HepG2 (cell line): Measurements from ENCODE around the gene ATP1A2. TPM values are rescaled to one million over a fixed set of nuclear protein-coding genes. Genes with fewer than 3 reads are reported as not detected.
A peak's percentile ranks its signal among the peaks of the same experiment; 100 is the strongest.

ENCODE experiments used
- KAT7 ChIP-seq: IDR thresholded peaks from 2 replicates; pipeline ENCODE4 v1.6.1; 2018; ENCODE audit warnings: borderline replicate concordance, missing compliant biosample characterization
- SRF ChIP-seq: IDR thresholded peaks from 2 replicates; pipeline ENCODE4 v1.6.1; 2011; ENCODE audit warnings: mild to moderate bottlenecking, low read depth, low read length, moderate library complexity
- ZSCAN22 ChIP-seq: sonication (generic); formaldehyde crosslinking; IDR thresholded peaks from 2 replicates; pipeline ENCODE4 v1.4.0; 2020; ENCODE audit warnings: mild to moderate bottlenecking, missing genetic modification reagents
- polyA plus RNA-seq, 8 experiments: library from polyadenylated mRNA; depleted of rRNA in 3 of 8; stranded (reverse) in 7 of 8; unstranded in 1 of 8; fragments of >200 nt; fragmentation: Illumina TruSeq in 4 of 8; extraction: Trizol in 4 of 8; gene quantifications; 2 replicates each; pipeline versions ENCODE4 v1.2.1 to v1.2.3, GENCODE V29; 2011 to 2016; ENCODE audit warnings: low read depth in 4 of 8, missing spikeins in 1 of 8, mixed read lengths in 1 of 8; ENCODE audit not compliant: insufficient read depth in 1 of 8
- total RNA-seq, 5 experiments: library from RNA; depleted of rRNA; stranded (reverse); fragments of >200 nt; fragmentation: Illumina TruSeq; extraction: Trizol; gene quantifications; 2 replicates each; pipeline ENCODE4 v1.2.3, GENCODE V29; 2016; ENCODE audit warnings: low read depth in 1 of 5
- TF ChIP-seq, protein P1 (sequence below): sonication (generic); formaldehyde crosslinking; IDR thresholded peaks from 2 replicates; pipeline ENCODE4 v1.4.0; 2020; ENCODE audit warnings: missing genetic modification reagents
- TF ChIP-seq, protein P2 (sequence below): sonication (generic); formaldehyde crosslinking; IDR thresholded peaks from 2 replicates; pipeline ENCODE4 v1.4.0; 2020; ENCODE audit warnings: missing genetic modification reagents
- TF ChIP-seq, protein P3 (sequence below), 2 experiments: sonication (generic) in 1 of 2; formaldehyde crosslinking in 1 of 2; IDR thresholded peaks; 2 replicates each; pipeline versions ENCODE4 v1.5.1 to v1.6.1; 2011 to 2020; ENCODE audit warnings: borderline replicate concordance in 1 of 2, low read depth in 1 of 2, low read length in 1 of 2, mild to moderate bottlenecking in 1 of 2, missing genetic modification reagents in 1 of 2, moderate library complexity in 1 of 2

ATP1A2 gene
- total and polyA plus RNA-seq, 2 of the 13 experiments (the other 11 are each of a cell fraction or from before 2014, with no cell fraction given), result 0.16 TPM; not detected in 1

DNA sequence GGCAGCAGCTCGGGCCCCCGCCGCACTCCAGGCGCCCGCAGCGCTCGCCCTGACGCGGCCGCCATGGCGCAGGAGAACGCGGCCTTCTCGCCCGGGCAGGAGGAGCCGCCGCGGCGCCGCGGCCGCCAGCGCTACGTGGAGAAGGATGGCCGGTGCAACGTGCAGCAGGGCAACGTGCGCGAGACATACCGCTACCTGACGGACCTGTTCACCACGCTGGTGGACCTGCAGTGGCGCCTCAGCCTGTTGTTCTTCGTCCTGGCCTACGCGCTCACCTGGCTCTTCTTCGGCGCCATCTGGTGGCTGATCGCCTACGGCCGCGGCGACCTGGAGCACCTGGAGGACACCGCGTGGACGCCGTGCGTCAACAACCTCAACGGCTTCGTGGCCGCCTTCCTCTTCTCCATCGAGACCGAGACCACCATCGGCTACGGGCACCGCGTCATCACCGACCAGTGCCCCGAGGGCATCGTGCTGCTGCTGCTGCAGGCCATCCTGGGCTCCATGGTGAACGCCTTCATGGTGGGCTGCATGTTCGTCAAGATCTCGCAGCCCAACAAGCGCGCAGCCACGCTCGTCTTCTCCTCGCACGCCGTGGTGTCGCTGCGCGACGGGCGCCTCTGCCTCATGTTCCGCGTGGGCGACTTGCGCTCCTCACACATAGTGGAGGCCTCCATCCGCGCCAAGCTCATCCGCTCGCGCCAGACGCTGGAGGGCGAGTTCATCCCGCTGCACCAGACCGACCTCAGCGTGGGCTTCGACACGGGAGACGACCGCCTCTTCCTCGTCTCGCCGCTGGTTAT is 31.4 kb upstream of the ATP1A2 start (continued):
- TF ChIP-seq ZSCAN22 (CRISPR knock-in tag) (no peak), SRF (no peak), KAT7 (CRISPR knock-in tag) (no peak)
- TF ChIP-seq, protein P1, sequence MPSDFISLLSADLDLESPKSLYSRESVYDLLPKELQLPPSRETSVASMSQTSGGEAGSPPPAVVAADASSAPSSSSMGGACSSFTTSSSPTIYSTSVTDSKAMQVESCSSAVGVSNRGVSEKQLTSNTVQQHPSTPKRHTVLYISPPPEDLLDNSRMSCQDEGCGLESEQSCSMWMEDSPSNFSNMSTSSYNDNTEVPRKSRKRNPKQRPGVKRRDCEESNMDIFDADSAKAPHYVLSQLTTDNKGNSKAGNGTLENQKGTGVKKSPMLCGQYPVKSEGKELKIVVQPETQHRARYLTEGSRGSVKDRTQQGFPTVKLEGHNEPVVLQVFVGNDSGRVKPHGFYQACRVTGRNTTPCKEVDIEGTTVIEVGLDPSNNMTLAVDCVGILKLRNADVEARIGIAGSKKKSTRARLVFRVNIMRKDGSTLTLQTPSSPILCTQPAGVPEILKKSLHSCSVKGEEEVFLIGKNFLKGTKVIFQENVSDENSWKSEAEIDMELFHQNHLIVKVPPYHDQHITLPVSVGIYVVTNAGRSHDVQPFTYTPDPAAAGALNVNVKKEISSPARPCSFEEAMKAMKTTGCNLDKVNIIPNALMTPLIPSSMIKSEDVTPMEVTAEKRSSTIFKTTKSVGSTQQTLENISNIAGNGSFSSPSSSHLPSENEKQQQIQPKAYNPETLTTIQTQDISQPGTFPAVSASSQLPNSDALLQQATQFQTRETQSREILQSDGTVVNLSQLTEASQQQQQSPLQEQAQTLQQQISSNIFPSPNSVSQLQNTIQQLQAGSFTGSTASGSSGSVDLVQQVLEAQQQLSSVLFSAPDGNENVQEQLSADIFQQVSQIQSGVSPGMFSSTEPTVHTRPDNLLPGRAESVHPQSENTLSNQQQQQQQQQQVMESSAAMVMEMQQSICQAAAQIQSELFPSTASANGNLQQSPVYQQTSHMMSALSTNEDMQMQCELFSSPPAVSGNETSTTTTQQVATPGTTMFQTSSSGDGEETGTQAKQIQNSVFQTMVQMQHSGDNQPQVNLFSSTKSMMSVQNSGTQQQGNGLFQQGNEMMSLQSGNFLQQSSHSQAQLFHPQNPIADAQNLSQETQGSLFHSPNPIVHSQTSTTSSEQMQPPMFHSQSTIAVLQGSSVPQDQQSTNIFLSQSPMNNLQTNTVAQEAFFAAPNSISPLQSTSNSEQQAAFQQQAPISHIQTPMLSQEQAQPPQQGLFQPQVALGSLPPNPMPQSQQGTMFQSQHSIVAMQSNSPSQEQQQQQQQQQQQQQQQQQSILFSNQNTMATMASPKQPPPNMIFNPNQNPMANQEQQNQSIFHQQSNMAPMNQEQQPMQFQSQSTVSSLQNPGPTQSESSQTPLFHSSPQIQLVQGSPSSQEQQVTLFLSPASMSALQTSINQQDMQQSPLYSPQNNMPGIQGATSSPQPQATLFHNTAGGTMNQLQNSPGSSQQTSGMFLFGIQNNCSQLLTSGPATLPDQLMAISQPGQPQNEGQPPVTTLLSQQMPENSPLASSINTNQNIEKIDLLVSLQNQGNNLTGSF (CRISPR knock-in tag), result no peak
- TF ChIP-seq, protein P2, sequence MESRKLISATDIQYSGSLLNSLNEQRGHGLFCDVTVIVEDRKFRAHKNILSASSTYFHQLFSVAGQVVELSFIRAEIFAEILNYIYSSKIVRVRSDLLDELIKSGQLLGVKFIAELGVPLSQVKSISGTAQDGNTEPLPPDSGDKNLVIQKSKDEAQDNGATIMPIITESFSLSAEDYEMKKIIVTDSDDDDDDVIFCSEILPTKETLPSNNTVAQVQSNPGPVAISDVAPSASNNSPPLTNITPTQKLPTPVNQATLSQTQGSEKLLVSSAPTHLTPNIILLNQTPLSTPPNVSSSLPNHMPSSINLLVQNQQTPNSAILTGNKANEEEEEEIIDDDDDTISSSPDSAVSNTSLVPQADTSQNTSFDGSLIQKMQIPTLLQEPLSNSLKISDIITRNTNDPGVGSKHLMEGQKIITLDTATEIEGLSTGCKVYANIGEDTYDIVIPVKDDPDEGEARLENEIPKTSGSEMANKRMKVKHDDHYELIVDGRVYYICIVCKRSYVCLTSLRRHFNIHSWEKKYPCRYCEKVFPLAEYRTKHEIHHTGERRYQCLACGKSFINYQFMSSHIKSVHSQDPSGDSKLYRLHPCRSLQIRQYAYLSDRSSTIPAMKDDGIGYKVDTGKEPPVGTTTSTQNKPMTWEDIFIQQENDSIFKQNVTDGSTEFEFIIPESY (CRISPR knock-in tag), result peak; percentile 100
- TF ChIP-seq, protein P3, sequence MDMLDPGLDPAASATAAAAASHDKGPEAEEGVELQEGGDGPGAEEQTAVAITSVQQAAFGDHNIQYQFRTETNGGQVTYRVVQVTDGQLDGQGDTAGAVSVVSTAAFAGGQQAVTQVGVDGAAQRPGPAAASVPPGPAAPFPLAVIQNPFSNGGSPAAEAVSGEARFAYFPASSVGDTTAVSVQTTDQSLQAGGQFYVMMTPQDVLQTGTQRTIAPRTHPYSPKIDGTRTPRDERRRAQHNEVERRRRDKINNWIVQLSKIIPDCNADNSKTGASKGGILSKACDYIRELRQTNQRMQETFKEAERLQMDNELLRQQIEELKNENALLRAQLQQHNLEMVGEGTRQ (IDR thresholded peaks at IDR 0.05; ENCODE audit: low read depth, low read length), result no peak
- TF ChIP-seq, protein P3 (CRISPR knock-in tag; IDR thresholded peaks at IDR 0.05; ENCODE audit: borderline replicate concordance), result no peak
- TF ChIP-seq, all 625 proteins: peak for 14
